Right forelimb (tissue), 1 donor: Measurements from ENCODE around the gene HPSE.
"Not testable (repeated sequence)": the region's sequence is repeated elsewhere in the genome, so short reads cannot be mapped to it uniquely, and the experiment has no call there.

Experiments
- DNase-seq: peaks from one replicate; pipeline ENCODE4 v3.0.0-alpha.2; 2018

Gene HPSE

GRCh38 chr4:83281307-83281706 lies 53.3 kb downstream of the HPSE start:
- DNase-seq = no peak

DNA sequence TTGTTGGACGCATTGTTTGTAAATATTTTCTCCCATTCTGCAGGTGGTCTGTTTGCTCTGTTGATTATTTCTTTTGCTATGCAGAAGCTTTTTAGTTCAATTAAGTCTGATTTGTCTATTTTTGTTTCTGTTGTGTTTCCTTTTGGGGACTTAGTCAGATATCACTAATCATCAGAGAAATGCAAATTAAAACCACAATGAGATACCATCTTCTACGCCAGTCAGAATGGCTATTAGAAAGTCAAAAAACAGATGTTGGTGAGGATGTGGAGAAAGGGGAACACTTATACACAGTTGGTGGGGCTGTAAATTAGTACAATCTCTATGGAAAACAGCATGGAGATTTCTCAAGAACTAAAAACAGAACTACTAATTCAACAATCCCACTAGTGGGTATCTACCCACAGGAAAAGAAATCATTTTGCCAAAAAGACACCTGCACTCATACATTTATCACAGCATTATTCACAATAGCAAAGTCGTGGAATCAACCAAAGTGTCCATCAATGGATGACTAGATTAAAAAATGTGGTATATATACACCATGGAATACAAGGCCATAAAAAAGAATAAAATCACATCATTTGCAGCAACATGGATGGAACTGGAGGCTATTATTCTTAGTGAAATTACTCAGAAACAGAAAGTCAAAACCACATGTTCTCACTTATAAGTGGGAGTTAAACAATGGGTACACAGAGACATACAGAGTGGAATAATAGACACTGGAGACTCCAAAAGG lies 58.2 kb downstream of the HPSE start:
- no peak for DNase-seq

DNA sequence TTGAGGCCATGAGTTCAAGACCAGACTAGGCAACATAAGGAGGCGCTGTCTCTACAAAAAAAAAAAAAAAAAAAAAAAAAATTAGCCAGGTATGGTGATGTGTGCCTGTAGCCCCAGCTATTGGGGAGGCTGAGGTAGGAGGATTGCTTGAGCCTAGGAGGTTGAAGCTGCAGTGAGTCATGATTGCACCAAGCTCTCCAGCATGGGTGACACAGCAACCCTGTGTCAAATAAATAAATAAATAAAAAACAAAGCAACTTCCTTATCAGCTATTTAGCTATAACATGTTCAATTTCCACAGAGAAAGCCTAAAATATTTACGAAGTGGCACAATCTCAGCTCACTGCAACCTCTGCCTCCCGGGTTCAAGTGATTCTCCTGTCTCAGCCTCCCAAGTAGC lies 60.7 kb downstream of the HPSE start:
- DNase-seq = not testable (repeated sequence)

- no peak for DNase-seq
Observed at GRCh38 chr4:83272900-83273299, 61.7 kb downstream of the HPSE start.

- DNase-seq = no peak
Observed at GRCh38 chr4:83269256-83269655, 65.4 kb downstream of the HPSE start.

DNA sequence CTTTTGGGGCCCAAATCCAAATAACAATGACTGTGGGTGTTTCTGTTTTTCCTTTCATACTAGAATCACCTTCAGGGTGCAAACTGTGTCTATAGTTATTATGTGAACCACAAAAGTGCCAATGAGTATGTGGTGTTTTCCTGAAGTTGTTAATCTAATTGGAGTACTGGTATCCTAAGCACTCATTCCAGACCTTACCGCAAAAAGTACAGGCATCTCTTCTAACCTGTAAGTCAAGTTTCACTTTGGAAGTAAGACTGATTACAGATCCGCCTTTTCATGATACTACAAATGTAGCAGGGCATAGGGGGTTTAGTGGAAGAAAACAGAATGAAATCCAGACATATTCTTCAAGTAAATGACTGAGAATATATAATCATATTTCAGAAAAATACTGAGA lies 66.2 kb downstream of the HPSE start:
- no peak for DNase-seq

GRCh38 chr4:83267830-83268475 lies 66.7 kb downstream of the HPSE start:
- no peak for DNase-seq

- no peak for DNase-seq
Observed at GRCh38 chr4:83267121-83267829, 67.4 kb downstream of the HPSE start.

GRCh38 chr4:83266689-83267088 lies 68.0 kb downstream of the HPSE start:
- DNase-seq = no peak

- DNase-seq = no peak
Observed at GRCh38 chr4:83263106-83263505, 71.5 kb downstream of the HPSE start.

- DNase-seq = no peak
Observed at GRCh38 chr4:83262682-83263081, 72.0 kb downstream of the HPSE start.

DNA sequence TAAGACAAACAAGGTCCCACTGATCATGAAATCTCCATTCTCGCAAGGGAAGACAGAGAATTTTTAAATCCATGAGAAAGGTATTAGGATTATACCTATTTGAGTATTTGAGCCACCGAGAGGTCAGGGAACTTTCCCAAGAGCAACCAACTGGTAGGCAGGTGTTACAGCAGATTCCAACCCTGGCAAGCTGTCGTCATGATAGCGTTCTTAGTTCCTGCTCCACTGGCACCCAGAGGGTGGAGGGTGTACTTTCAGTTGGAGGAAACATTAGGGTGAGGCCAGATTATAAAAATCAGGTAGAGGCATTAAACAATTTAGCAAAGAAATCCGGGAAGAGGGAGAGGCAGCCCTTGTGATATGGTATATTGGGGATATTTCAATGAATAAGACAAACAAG lies 73.3 kb downstream of the HPSE start:
- no peak for DNase-seq

- DNase-seq = no peak
Observed at GRCh38 chr4:83259586-83259985, 75.1 kb downstream of the HPSE start.

- DNase-seq = no peak
Observed at GRCh38 chr4:83258461-83258860, 76.2 kb downstream of the HPSE start.

- no peak for DNase-seq
Observed at GRCh38 chr4:83257811-83258210, 76.8 kb downstream of the HPSE start.

DNA sequence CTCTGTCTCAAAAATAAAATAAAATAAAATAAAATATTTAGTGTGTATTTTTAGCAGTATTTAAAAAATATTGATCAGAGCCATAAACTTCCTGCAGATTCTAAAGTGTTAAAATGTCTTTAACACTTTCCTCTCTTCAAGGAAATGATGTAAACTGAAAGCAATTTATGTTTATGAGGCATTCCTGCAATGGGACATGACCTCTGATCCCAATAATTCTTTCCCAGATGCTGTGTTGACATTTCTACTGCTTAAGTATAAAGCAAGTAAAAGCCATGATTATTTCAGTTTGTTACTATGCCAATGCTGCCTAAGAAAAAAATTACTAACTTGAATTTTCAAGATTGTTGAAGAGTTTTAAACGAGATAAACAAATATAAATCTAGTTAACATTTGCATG lies 79.1 kb downstream of the HPSE start:
- DNase-seq = no peak

DNA sequence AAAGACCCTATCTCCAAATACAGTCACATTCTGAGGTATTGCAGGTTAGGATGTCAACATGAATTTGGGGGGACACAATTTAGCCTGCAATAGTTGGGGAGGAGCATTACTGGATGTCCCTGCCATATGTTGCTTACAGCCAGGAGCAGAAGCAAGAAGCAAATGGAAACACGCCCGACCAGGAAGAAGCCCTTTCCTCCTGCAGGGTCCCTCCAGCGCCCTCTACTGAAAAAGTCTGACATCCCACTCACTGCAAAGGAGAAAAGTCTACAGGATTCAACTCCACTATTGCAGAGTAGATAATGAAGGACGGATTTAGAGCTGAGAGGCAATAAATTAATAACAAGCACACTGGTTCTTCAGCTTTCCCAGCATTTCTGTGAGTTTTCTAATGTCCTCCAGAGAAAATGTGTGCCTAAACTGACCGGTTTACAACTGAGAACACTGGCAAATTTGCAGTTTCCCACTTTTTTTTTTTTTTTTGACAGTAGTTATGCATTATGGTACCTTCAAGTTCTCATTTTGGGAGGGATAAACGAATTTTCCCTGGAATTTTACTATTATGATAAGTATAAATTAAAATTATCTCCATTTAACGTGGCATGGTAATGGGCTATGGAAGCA lies 81.8 kb downstream of the HPSE start:
- DNase-seq = no peak

GRCh38 chr4:83251447-83251830 lies 83.2 kb downstream of the HPSE start:
- DNase-seq = no peak

- no peak for DNase-seq
Observed at GRCh38 chr4:83250687-83251446, 83.8 kb downstream of the HPSE start.

GRCh38 chr4:83248486-83248885 lies 86.2 kb downstream of the HPSE start:
- no peak for DNase-seq

DNA sequence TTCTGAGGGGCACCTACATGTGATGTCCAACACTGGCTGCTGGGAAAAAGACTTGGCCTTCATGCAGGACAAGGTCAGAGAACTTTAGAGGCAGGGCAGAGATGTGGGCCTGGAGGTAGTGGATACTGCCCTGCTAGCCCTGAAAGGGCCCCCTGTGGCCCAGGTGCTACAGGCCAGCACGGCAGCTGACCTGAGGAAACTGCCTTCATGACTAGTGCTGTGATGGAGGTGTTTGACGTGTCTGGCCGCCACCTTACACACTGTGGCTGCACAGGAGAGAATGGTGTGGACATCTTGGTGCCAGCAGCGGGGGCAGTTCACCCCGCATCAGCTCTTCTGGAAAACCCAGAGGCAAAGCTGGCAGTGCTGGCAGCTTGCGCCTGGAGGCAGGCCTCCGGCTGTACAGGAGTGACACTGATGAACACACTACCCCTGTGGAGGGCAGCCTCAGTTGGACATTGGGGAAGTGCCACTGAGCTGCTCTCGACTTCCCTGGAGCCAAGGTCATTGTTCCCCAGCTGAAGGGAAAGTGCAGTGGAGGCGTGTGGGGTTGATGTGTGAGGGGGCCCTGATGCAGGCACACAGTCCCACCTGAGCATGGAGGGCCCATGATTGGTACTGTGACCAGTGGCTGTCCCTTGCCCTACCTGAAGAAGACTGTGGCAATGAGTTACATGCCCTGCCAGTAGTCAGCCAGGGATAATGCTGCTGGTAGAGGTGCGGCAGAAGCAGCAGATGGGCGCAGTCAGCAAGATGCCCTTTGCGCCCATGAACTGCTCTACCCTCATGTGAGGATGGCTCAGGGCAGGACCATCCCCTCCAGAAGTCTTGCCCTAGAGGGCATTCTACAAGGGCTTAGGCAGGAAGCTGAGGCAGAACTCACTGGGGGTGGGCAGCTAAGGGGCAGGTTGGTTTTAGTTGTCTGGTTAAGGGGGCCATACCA lies 87.0 kb downstream of the HPSE start:
- no peak for DNase-seq
